Mesothelial cell of epicardium (in vitro differentiated cells): Measurements from ENCODE around the gene RABL6. TPM values are rescaled to one million over a fixed set of nuclear protein-coding genes. Genes with fewer than 3 reads are reported as not detected.
A peak's percentile ranks its signal among the peaks of the same experiment; 100 is the strongest.
"Not testable (repeated sequence)": the region's sequence is repeated elsewhere in the genome, so short reads cannot be mapped to it uniquely, and the experiment has no call there.

ENCODE experiments used
- DNase-seq, 2 experiments: peaks; one replicate each; pipeline ENCODE4 v3.0.0; 2021; ENCODE audit warnings: low spot score in 2 of 2; ENCODE audit not compliant: unreplicated experiment in 2 of 2
- H3K27ac Mint-ChIP-seq: 2 replicates; pipeline ENCODE4 v1.8.0; 2021; ENCODE audit warnings: mixed read lengths
- H3K27me3 Mint-ChIP-seq: 2 replicates; pipeline ENCODE4 v1.8.0; 2021; ENCODE audit warnings: low read depth, mixed read lengths
- H3K36me3 Mint-ChIP-seq: 2 replicates; pipeline ENCODE4 v1.8.0; 2021; ENCODE audit warnings: mixed read lengths
- H3K4me1 Mint-ChIP-seq: 2 replicates; pipeline ENCODE4 v1.8.0; 2021; ENCODE audit warnings: mixed read lengths
- H3K4me3 Mint-ChIP-seq: 2 replicates; pipeline ENCODE4 v1.8.0; 2021; ENCODE audit warnings: mild to moderate bottlenecking, moderate library complexity, mixed read lengths
- H3K9me3 Mint-ChIP-seq: 2 replicates; pipeline ENCODE4 v1.8.0; 2021; ENCODE audit warnings: mixed read lengths
- CTCF ChIP-seq: fragments of 200-600 bp; sonication (generic); IDR thresholded peaks from one replicate; pipeline ENCODE4 v1.5.0; 2021; ENCODE audit warnings: antibody characterized with exemption; ENCODE audit not compliant: unreplicated experiment
- total RNA-seq: library from RNA; stranded (reverse); gene quantifications from 3 replicates; pipeline ENCODE4 v1.2.1, GENCODE V29; 2021

RABL6 gene
- total RNA-seq, 1 donor from 2014 or later: 124 TPM

DNA sequence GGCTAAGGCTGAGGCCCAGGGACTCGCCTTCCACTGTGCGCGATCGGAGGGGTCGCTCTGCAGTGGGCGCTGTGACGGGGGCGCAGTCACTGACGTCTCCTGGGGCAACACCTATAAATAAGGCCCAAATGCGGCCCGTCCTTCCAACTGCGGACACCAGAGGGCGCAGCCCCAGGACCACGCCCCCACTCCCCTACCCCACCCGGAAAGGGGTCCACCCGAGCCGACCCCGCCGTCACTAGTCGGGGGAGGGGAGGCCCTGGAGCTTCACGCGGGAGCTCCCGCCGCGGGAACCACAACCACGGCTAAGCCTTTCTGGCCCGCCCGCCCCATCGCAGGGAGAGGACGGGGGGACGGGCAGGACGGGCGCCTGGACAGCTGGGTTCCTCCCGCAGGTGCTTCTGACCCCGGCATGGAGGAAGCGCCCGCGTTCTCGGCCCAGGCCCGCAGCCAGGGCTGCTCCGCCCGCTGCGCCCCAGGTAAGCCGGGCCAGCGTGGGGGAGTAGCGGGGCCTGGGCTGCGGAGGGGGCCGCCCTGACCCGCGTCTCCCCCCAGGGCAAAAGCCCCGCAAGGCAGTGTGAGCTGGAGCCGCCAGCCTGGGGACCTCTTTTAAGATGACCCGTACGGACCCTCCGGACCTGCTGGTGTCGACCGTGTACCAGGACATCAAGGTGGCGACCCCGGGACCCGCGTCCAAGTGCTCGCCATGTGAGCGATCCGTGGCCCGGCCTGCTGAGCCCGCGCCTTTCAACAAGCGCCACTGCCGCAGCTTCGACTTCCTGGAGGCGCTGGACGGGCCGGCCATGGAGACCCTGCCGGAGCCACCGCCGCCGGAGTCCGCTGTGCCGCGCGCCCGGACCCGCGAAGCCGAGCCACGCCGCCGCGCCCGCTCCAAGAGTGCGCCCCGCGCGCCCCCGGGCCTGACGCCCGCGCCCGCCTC is 36.3 kb downstream of the RABL6 start:
- peak; percentile 77 for TF ChIP-seq CTCF
- H3K4me3 Mint-ChIP-seq: peak overlapping the region; percentile 26
- H3K4me1 Mint-ChIP-seq: peaks cover 20% of the 10 kb centered on the region
- H3K36me3 Mint-ChIP-seq, H3K27ac Mint-ChIP-seq, H3K9me3 Mint-ChIP-seq: not testable (repeated sequence)
- H3K27me3 Mint-ChIP-seq: peaks cover 16% of the 10 kb centered on the region
- DNase-seq: peak in 1 of 2 experiments; percentile 68

GRCh38 chr9:136844761-136845464 is 37.2 kb downstream of the RABL6 start:
- Mint-ChIP-seq H3K27me3 (peaks cover 16% of the 10 kb centered on the region), H3K9me3 (no peaks in the 10 kb centered on the region), H3K4me1 (peaks cover 22% of the 10 kb centered on the region), H3K27ac (no peak overlapping the region), H3K4me3 (no peak overlapping the region), H3K36me3 (peaks cover 4% of the 10 kb centered on the region)
- TF ChIP-seq CTCF: no peak
- DNase-seq: no peak

DNA sequence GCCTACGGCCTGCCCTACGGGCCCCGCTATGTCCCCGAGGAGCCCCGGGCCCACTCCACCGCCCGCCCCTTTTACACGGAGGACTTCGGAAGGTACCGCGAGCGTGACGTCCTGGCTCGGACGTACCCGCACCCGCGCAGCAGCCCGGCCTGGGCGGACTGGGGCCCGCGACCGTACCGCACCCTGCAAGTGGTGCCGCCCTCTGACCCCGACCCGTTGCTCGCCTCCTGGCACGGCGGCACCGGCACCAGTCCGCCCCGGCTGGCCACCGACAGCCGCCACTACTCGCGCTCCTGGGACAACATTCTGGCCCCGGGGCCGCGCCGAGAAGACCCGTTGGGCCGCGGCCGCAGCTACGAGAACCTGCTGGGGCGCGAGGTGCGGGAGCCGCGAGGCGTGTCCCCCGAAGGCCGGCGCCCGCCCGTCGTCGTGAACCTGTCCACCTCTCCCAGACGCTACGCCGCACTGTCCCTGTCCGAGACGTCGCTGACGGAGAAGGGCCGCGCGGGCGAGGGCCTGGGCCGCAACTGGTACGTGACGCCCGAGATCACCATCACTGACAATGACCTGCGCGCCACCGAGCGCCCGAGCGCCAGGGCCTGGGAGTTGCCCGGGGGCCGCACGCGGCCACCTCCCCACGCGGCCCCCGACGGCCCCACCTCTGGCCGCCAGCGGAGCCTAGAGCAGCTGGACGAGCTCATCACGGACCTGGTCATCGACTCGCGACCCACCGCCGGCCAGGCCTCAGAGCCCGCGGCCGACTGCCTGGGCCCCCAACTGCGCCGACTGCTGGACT is 37.9 kb downstream of the RABL6 start:
- no peak for TF ChIP-seq CTCF
- no peak for DNase-seq
- Mint-ChIP-seq H3K27me3 (peaks cover 16% of the 10 kb centered on the region), H3K4me3 (no peak overlapping the region), H3K9me3 (no peaks in the 10 kb centered on the region), H3K27ac (no peak overlapping the region), H3K4me1 (peaks cover 22% of the 10 kb centered on the region), H3K36me3 (peaks cover 2% of the 10 kb centered on the region)

DNA sequence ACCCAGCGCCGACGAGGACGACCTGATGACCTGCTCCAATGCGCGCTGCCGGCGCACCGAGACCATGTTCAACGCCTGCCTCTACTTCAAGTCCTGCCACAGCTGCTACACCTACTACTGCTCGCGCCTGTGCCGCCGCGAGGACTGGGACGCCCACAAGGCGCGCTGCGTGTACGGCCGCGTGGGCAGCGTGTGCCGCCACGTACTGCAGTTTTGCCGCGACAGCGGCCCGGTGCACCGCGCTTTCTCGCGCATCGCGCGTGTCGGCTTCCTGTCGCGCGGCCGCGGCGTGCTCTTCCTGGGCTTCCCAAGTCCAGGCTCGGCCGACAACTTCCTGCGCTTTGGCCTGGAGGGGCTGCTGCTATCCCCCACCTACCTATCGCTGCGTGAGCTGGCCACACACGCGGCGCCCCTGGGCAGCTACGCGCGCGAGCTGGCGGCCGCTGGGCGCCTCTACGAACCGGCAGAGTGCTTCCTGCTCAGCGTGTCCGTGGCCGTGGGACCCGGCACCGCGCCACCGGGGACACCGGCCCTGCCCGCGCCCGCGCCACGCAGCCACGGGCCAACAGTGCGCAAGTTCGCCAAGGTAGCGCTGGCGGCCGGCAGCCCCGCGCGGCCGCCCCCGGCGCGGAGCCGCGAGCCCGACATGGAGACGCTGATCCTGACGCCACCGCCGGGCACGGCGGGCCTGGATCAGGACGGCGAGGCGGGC is 38.8 kb downstream of the RABL6 start:
- no peak overlapping the region for H3K27ac Mint-ChIP-seq
- peaks cover 16% of the 10 kb centered on the region for H3K27me3 Mint-ChIP-seq
- DNase-seq: no peak
- H3K36me3 Mint-ChIP-seq: peaks cover 2% of the 10 kb centered on the region
- peaks cover 14% of the 10 kb centered on the region for H3K4me1 Mint-ChIP-seq
- peak overlapping the region; percentile 64 for H3K4me3 Mint-ChIP-seq
- H3K9me3 Mint-ChIP-seq: no peaks in the 10 kb centered on the region
- TF ChIP-seq CTCF: no peak
